Coronary artery (tissue), 2 donors: ENCODE data around the gene RBL2.

Experiments
- DNase-seq: peaks from one replicate; pipeline ENCODE4 v3.0.0-alpha.2; 2017; ENCODE audit warnings: low spot score
- H3K27ac ChIP-seq, 2 donors: fragments of 200-600 bp; sonication (generic); one replicate each; pipeline ENCODE4 v1.5.1; 2016 to 2019
- H3K4me3 ChIP-seq: fragments of 200-600 bp; sonication (generic); 2 replicates; pipeline ENCODE4 v1.5.1; 2016; ENCODE audit warnings: mild to moderate bottlenecking, moderate library complexity
- TF ChIP-seq, protein P1 (sequence below): fragments of 200-600 bp; sonication (generic); IDR thresholded peaks from one replicate; pipeline ENCODE4 v1.5.1; 2019; ENCODE audit warnings: antibody characterized with exemption

RBL2 gene

DNA sequence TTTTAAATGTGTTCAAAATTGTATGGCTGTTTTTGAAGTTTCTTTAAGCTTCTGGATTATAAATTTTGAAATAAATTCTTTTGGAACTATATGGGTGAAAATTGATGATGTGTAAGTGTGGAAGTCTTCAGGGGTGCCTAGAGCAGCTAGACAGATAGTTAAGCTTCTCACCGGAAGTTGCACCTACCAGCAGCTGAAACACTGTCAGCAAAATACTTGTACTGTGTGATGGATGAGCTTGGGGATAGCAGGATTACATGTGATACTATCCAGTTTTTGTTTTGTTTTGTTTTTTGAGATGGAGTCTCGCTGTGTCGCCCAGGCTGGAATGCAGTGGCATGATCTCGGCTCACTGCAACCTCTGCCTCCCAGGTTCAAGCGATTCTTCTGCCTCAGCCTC lies 19.7 kb downstream of the RBL2 start:
- TF ChIP-seq, protein P1, sequence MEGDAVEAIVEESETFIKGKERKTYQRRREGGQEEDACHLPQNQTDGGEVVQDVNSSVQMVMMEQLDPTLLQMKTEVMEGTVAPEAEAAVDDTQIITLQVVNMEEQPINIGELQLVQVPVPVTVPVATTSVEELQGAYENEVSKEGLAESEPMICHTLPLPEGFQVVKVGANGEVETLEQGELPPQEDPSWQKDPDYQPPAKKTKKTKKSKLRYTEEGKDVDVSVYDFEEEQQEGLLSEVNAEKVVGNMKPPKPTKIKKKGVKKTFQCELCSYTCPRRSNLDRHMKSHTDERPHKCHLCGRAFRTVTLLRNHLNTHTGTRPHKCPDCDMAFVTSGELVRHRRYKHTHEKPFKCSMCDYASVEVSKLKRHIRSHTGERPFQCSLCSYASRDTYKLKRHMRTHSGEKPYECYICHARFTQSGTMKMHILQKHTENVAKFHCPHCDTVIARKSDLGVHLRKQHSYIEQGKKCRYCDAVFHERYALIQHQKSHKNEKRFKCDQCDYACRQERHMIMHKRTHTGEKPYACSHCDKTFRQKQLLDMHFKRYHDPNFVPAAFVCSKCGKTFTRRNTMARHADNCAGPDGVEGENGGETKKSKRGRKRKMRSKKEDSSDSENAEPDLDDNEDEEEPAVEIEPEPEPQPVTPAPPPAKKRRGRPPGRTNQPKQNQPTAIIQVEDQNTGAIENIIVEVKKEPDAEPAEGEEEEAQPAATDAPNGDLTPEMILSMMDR: no peak
- no peak for DNase-seq
- Histone ChIP-seq H3K4me3 (no peak overlapping the region), H3K27ac (no peak overlapping the region)

DNA sequence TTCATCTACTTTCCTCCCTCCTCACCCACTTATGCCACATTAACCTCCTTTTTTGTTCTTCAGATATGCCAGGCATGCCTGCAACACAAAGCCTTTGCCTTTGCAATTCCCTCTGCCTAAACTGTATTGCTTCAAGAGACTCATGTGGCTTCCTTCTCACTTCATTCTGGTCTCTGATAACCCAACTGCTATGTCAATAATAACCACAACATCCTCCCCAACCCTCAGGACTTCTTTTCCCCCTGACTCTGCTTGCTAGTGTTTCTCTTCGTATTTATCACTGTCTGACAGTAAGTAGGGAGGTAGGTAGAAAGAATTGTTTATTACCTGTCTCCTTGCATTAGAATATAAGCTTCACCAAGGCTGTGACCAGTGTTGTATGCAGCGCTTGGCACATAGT lies 22.4 kb downstream of the RBL2 start:
- no peak overlapping the region for H3K27ac ChIP-seq
- no peak overlapping the region for H3K4me3 ChIP-seq
- DNase-seq: no peak
- TF ChIP-seq, protein P1: no peak

DNA sequence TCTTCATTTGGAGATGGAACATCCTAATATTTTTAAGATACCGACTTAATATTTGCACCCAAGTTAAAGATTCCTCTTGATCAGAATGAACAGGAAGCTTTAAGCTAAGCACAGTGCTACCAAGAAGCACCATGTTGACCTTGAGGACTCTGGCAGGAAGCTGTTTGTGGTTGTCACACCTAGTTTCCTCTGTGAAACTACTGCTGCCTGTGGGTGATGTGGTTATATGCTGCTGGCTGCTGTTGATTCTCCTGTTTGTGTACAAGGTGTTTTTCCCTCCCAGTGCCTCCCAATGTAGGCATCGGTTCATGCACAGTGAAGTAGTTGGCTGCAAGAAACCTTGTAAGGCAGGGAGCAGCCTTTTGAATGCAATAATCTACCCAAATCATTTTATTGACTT lies 23.4 kb downstream of the RBL2 start:
- H3K4me3 ChIP-seq: no peak overlapping the region
- TF ChIP-seq, protein P1: no peak
- no peak for DNase-seq
- H3K27ac ChIP-seq: no peak overlapping the region

DNA sequence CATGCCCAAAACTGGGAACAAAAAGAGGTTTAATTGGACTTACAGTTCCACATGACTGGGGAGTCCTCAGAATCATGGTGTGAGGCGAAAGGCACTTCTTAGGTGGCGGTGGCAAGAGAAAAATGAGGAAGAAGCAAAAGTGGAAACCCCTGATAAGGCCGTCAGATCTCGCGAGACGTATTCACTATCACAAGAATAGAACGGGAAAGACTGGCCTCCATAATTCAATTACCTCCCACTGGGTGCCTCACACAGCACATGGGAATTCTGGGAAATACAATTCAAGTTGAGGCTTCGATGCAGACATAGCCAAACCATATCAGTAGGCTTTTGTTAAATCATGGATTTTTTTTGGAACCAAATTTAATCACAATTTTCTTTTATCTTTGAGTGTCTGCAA lies 24.4 kb downstream of the RBL2 start:
- H3K27ac ChIP-seq: no peak overlapping the region
- DNase-seq: no peak
- H3K4me3 ChIP-seq: no peak overlapping the region
- TF ChIP-seq, protein P1: no peak

DNA sequence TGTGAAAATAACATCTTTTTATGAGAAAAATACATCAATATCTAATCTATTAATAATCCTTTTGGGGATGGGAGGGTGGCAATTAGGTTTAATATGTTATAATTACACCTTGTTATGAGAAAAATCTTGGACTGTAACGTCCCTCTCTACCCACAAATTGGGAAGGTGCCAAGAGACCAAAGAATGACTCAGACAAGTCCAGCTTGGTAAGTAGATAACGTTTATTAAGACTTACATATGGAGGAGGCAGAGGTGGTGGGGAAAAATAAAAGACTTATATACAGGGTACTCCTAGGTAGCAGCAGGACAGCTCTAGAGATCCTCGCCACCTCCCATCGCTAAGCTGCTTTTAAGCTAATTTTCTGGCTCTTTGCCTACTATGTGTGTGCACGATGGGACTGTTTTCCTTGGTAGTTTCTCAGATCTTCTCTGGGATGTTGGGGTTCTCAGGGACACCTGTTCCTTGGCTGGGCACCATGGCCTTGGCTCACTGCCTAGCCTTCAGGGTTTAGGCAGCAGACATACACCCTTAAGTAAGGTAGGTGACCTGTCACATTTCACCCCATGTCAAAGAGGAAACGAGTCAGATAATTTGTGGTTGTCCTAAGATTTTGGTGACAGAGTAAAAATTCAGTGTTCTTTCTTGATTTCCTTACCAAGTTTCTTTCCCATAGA lies 31.5 kb downstream of the RBL2 start:
- TF ChIP-seq, protein P1: no peak
- Histone ChIP-seq H3K4me3 (no peak overlapping the region), H3K27ac (no peak overlapping the region)
- no peak for DNase-seq

DNA sequence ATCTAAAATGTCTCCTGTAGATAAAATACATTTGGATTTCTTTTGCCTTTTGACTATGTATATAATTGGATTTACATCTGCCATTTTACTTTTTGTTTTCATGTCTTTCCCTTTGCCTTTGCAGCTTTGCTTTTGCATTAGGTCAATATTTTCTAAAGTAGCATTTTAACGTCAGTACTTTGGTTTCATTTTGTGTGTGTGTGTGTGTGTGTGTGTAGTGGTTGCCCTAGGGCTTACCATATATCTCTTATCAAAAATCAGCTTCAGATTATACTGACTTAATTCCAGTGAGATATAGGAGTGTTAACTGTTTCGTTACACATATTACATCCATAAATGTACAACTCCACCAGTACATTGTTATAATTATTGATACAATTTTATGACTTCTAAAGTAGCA lies 42.6 kb downstream of the RBL2 start:
- H3K27ac ChIP-seq: no peak overlapping the region
- no peak for DNase-seq
- TF ChIP-seq, protein P1: no peak
- no peak overlapping the region for H3K4me3 ChIP-seq

DNA sequence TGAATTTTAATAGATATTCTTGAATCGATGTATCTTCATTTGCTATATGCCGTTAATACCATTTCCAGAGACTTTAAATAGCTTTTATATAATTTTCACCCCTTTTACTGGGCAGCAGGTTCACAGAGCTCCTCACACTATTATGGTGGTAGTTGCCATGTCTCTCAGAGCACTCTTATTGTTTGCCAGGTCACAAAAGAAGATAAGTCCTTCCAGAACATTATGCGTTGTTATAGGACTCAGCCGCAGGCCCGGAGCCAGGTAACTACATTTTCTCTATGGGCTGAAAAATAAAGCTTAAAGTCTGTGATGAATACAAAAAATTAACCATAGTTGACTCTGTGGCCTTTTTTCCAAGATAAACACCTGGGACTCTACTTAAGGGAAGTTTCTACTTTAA lies 44.7 kb downstream of the RBL2 start:
- no peak for DNase-seq
- no peak overlapping the region for H3K4me3 ChIP-seq
- TF ChIP-seq, protein P1: no peak
- no peak overlapping the region for H3K27ac ChIP-seq
